IMR-90 (cell line): ENCODE results near the gene PXN. TPM values are rescaled to one million over a fixed set of nuclear protein-coding genes. Genes with fewer than 3 reads are reported as not detected.

Source experiments
- ATAC-seq: fragments of 200-7000 bp; cut with Tn5 transposase; 2 replicates; pipeline ENCODE4 v1.9.1; 2020; ENCODE audit warnings: low read depth, mild to moderate bottlenecking, moderate library complexity
- BruUV-seq: library from RNA; stranded (reverse); fragments of 400-500 nt; replicated peaks from 2 replicates; lab custom pipeline; 2021; lab: Mats Ljungman, UMichigan
- CTCF ChIA-PET: fragments of 300-600 bp; formaldehyde crosslinking; extraction: SDS; loops from one replicate; lab custom pipeline; 2021; ENCODE audit warnings: antibody characterized with exemption; lab: Yijun Ruan, JAX
- POLR2A ChIA-PET: fragments of 300-600 bp; sonication (Branson Sonifier 250); formaldehyde crosslinking; loops from one replicate; lab custom pipeline; 2022; ENCODE audit warnings: antibody characterized with exemption; ENCODE audit not compliant: unreplicated experiment; lab: Charles Lee
- DNase-seq: peaks from one replicate; pipeline ENCODE4 v3.0.0; 2013
- H2AFZ ChIP-seq: replicated peaks from 2 replicates; pipeline ENCODE3; 2013; ENCODE audit warnings: low read length, mild to moderate bottlenecking; ENCODE audit not compliant: poor library complexity
- H2AK5ac ChIP-seq: 2 replicates; pipeline ENCODE4 v1.6.1; 2013; ENCODE audit warnings: low read depth, low read length, inconsistent platforms
- H2AK9ac ChIP-seq: replicated peaks from 2 replicates; pipeline ENCODE3; 2013; ENCODE audit warnings: mild to moderate bottlenecking, low read depth, low read length, moderate library complexity; ENCODE audit not compliant: poor library complexity
- H2BK120ac ChIP-seq: 2 replicates; pipeline ENCODE4 v1.6.1; 2013; ENCODE audit warnings: low read depth, low read length, inconsistent platforms
- H2BK15ac ChIP-seq: 3 replicates; pipeline ENCODE4 v1.6.1; 2013; ENCODE audit warnings: low read depth, low read length, inconsistent platforms
- H2BK20ac ChIP-seq: 2 replicates; pipeline ENCODE4 v1.6.1; 2013; ENCODE audit warnings: low read depth, mild to moderate bottlenecking, inconsistent platforms, low read length, moderate library complexity
- H2BK5ac ChIP-seq: 2 replicates; pipeline ENCODE4 v1.6.1; 2013; ENCODE audit warnings: mild to moderate bottlenecking, low read depth, low read length, inconsistent platforms; ENCODE audit not compliant: poor library complexity, severe bottlenecking
- H3K14ac ChIP-seq: replicated peaks from 2 replicates; pipeline ENCODE4 v1.6.1; 2013; ENCODE audit warnings: low read depth, low read length, inconsistent platforms
- H3K18ac ChIP-seq: 2 replicates; pipeline ENCODE4 v1.6.1; 2013; ENCODE audit warnings: low read depth, low read length, control low read depth
- H3K23ac ChIP-seq: 2 replicates; pipeline ENCODE4 v1.6.1; 2013; ENCODE audit warnings: low read depth, low read length, inconsistent platforms
- H3K27ac ChIP-seq: 2 replicates; pipeline ENCODE4 v1.5.1; 2013; ENCODE audit warnings: mild to moderate bottlenecking, control low read depth, low read length; ENCODE audit not compliant: insufficient read depth
- H3K27me3 ChIP-seq: 2 replicates; pipeline ENCODE4 v1.6.1; 2013; ENCODE audit warnings: low read length; ENCODE audit not compliant: control insufficient read depth, insufficient read depth
- H3K36me3 ChIP-seq: 2 replicates; pipeline ENCODE4 v1.6.1; 2013; ENCODE audit warnings: low read length, mixed read lengths; ENCODE audit not compliant: control insufficient read depth, insufficient read depth
- H3K4ac ChIP-seq: 2 replicates; pipeline ENCODE4 v1.6.1; 2013; ENCODE audit warnings: low read depth, low read length, inconsistent platforms
- H3K4me1 ChIP-seq: 2 replicates; pipeline ENCODE4 v1.6.1; 2013; ENCODE audit warnings: low read length, mixed read lengths; ENCODE audit not compliant: control insufficient read depth, insufficient read depth
- H3K4me2 ChIP-seq: 2 replicates; pipeline ENCODE4 v1.6.1; 2013; ENCODE audit warnings: low read depth, mild to moderate bottlenecking, control low read depth, low read length, moderate library complexity
- H3K4me3 ChIP-seq: 2 replicates; pipeline ENCODE4 v1.5.1; 2013; ENCODE audit warnings: low read depth, mild to moderate bottlenecking, control low read depth, low read length, moderate library complexity; ENCODE audit not compliant: insufficient read depth
- H3K56ac ChIP-seq: 2 replicates; pipeline ENCODE4 v1.6.1; 2013; ENCODE audit warnings: low read length, inconsistent platforms; ENCODE audit not compliant: insufficient read depth; ENCODE audit errors: extremely low read depth
- H3K79me1 ChIP-seq, 2 experiments: 2 replicates each; pipeline ENCODE4 v1.6.1; 2013; ENCODE audit warnings: low read length in 2 of 2, inconsistent platforms in 1 of 2, low read depth in 1 of 2
- H3K9ac ChIP-seq: 2 replicates; pipeline ENCODE4 v1.6.1; 2013; ENCODE audit warnings: low read depth, low read length, control low read depth
- H3K9me1 ChIP-seq: 2 replicates; pipeline ENCODE4 v1.6.1; 2013; ENCODE audit warnings: low read length, inconsistent platforms; ENCODE audit not compliant: insufficient read depth
- H3K9me3 ChIP-seq: 2 replicates; pipeline ENCODE4 v1.6.1; 2013; ENCODE audit warnings: low read length; ENCODE audit not compliant: control insufficient read depth, insufficient read depth
- H4K20me1 ChIP-seq: 2 replicates; pipeline ENCODE4 v1.6.1; 2013; ENCODE audit warnings: low read length, inconsistent platforms; ENCODE audit not compliant: insufficient read depth
- H4K5ac ChIP-seq: 2 replicates; pipeline ENCODE4 v1.6.1; 2013; ENCODE audit warnings: mild to moderate bottlenecking, low read depth, low read length, control low read depth
- H4K8ac ChIP-seq, 2 experiments: 2 replicates each; pipeline ENCODE4 v1.6.1; 2013; ENCODE audit warnings: low read depth in 2 of 2, low read length in 2 of 2, control low read depth in 1 of 2, inconsistent platforms in 1 of 2
- H4K91ac ChIP-seq: 2 replicates; pipeline ENCODE4 v1.6.1; 2013; ENCODE audit warnings: low read depth, low read length, inconsistent platforms; ENCODE audit not compliant: insufficient read depth
- BHLHE40 ChIP-seq: fragments of 150-350 bp; IDR thresholded peaks from 2 replicates; pipeline ENCODE4 v1.6.1; 2016; ENCODE audit warnings: mild to moderate bottlenecking, low read depth, low read length
- CEBPB ChIP-seq: IDR thresholded peaks from 2 replicates; pipeline ENCODE4 v1.6.1; 2012; ENCODE audit warnings: low read depth, low read length, improper control_type of control experiment
- CHD1 ChIP-seq: IDR thresholded peaks from 2 replicates; pipeline ENCODE4 v1.6.1; 2012; ENCODE audit warnings: low read depth, low read length, improper control_type of control experiment
- CTCF ChIP-seq: conservative IDR thresholded peaks from 2 replicates; pipeline ENCODE4 v1.5.1; 2012; ENCODE audit warnings: mild to moderate bottlenecking, low read depth, low read length, improper control_type of control experiment
- ELK1 ChIP-seq: fragments of 150-350 bp; IDR thresholded peaks from 2 replicates; pipeline ENCODE4 v1.6.1; 2016; ENCODE audit warnings: low read depth, mild to moderate bottlenecking, low read length, moderate library complexity, borderline replicate concordance
- FOS ChIP-seq: fragments of 150-350 bp; IDR thresholded peaks from 2 replicates; pipeline ENCODE4 v1.6.1; 2016; ENCODE audit warnings: low read depth, low read length
- MAFK ChIP-seq: IDR thresholded peaks from 2 replicates; pipeline ENCODE4 v1.6.1; 2012; ENCODE audit warnings: low read depth, low read length, improper control_type of control experiment
- MAZ ChIP-seq: IDR thresholded peaks from 2 replicates; pipeline ENCODE4 v1.6.1; 2012; ENCODE audit warnings: low read depth, mild to moderate bottlenecking, low read length, improper control_type of control experiment, moderate library complexity, borderline replicate concordance
- MXI1 ChIP-seq: IDR thresholded peaks from 2 replicates; pipeline ENCODE4 v1.6.1; 2012; ENCODE audit warnings: low read depth, mild to moderate bottlenecking, low read length, moderate library complexity, borderline replicate concordance
- NFE2L2 ChIP-seq: fragments of 150-350 bp; IDR thresholded peaks from 2 replicates; pipeline ENCODE4 v1.6.1; 2016; ENCODE audit warnings: low read depth, mild to moderate bottlenecking, low read length
- POLR2A ChIP-seq: IDR thresholded peaks from 2 replicates; pipeline ENCODE4 v1.6.1; 2012; ENCODE audit warnings: mild to moderate bottlenecking, low read depth, low read length
- RAD21 ChIP-seq: IDR thresholded peaks from 2 replicates; pipeline ENCODE4 v1.6.1; 2012; ENCODE audit warnings: low read length, improper control_type of control experiment
- RCOR1 ChIP-seq: IDR thresholded peaks from 2 replicates; pipeline ENCODE4 v1.6.1; 2012; ENCODE audit warnings: mild to moderate bottlenecking, low read length, improper control_type of control experiment; ENCODE audit not compliant: insufficient replicate concordance
- RFX5 ChIP-seq: IDR thresholded peaks from 2 replicates; pipeline ENCODE4 v1.8.0; 2012; ENCODE audit warnings: low read depth, mild to moderate bottlenecking, low read length, moderate library complexity
- SMC3 ChIP-seq: fragments of 150-350 bp; IDR thresholded peaks from 2 replicates; pipeline ENCODE4 v1.6.1; 2016; ENCODE audit warnings: low read depth, mild to moderate bottlenecking, antibody characterized with exemption, low read length, moderate library complexity
- USF2 ChIP-seq: fragments of 150-350 bp; IDR thresholded peaks from 2 replicates; pipeline ENCODE4 v1.6.1; 2017; ENCODE audit warnings: mild to moderate bottlenecking, antibody characterized with exemption, low read length, low read depth
- WGBS, 2 experiments: methylation state at CpG; one replicate each; pipeline versions ENCODE4 v1.1.5 to v1.1.7; 2013; ENCODE audit warnings: missing lambda C conversion rate in 2 of 2; ENCODE audit not compliant: insufficient read length in 1 of 2; ENCODE audit errors: extremely low coverage in 2 of 2; 5-methylcytosine and 5-hydroxymethylcytosine counted together
- dilution Hi-C: fragments of 300-500 bp; cut with HindIII; formaldehyde crosslinking; loops from one replicate; pipeline ENCODE4 v1.14.3; 2018; ENCODE audit warnings: low sequenced_read_pairs; ENCODE audit not compliant: unreplicated experiment
- in situ Hi-C: fragments of 300-500 bp; cut with MboI; formaldehyde crosslinking; loops from 3 replicates; pipeline ENCODE4 v1.14.3; 2019; ENCODE audit warnings: low sequenced_read_pairs, inconsistent platforms, mixed read lengths
- intact Hi-C: fragments of 100-400 bp; cut with micrococcal nuclease; formaldehyde crosslinking; loops from 2 replicates; pipeline ENCODE4 v1.10.0; 2022
- polyA plus RNA-seq, 3 experiments: library from polyadenylated mRNA; depleted of rRNA; stranded (reverse); fragments of >200 nt; gene quantifications; 2 replicates each; pipeline ENCODE4 v1.2.3, GENCODE V29; 2012; ENCODE audit warnings: low replicate concordance in 1 of 3
- total RNA-seq: library from RNA; depleted of rRNA; stranded (reverse); fragments of >200 nt; gene quantifications from 2 replicates; pipeline ENCODE4 v1.2.3, GENCODE V29; 2012

The PXN gene
- total and polyA plus RNA-seq, 2 of the 4 experiments (the other 2 are of a cell fraction): 46.6 to 134 TPM

- Histone ChIP-seq H4K20me1 (no peaks in the 10 kb centered on the region), H3K14ac (no peak overlapping the region), H3K9me1 (no peaks in the 10 kb centered on the region), H3K4me2 (no peak overlapping the region), H3K4ac (no peak overlapping the region), H4K8ac (no peak overlapping the region), H2AK9ac (no peak overlapping the region), H4K91ac (no peak overlapping the region), H3K27me3 (no peaks in the 10 kb centered on the region), H3K79me1 (peaks cover 3 to 8% of the 10 kb centered on the region in 2 experiments; a peak in 3 of 4 replicates), H3K9ac (no peak overlapping the region), H3K36me3 (peaks cover 57% of the 10 kb centered on the region), H2BK20ac (no peak overlapping the region), H3K27ac (no peak overlapping the region), H3K4me1 (no peaks in the 10 kb centered on the region), H3K9me3 (no peaks in the 10 kb centered on the region), H3K23ac (no peak overlapping the region), H2BK120ac (no peak overlapping the region), H4K5ac (no peak overlapping the region), H2BK15ac (no peak overlapping the region), H2AK5ac (no peak overlapping the region), H3K56ac (no peak overlapping the region), H3K4me3 (no peak overlapping the region), H2AFZ (no peak overlapping the region), H3K18ac (no peak overlapping the region), H2BK5ac (no peak overlapping the region)
- in situ Hi-C loops: no loop called here
- ATAC-seq: no peak
- ChIA-PET POLR2A (no interaction called here), CTCF (no interaction called here)
- no TSS peak for BruUV-seq
- dilution Hi-C loops: no loop called here
- 100% methylated on average over 1 of the region's 2 CpGs; no CpG with 5 or more reads in 1 of the 2 experiments for WGBS, 2 experiments
- no peak for DNase-seq
- TF ChIP-seq SMC3 (no peak), ELK1 (no peak), RAD21 (no peak), MAFK (no peak), FOS (no peak), NFE2L2 (no peak), USF2 (no peak), POLR2A (no peak), CHD1 (no peak), BHLHE40 (no peak), MXI1 (no peak), RFX5 (no peak), RCOR1 (no peak), CEBPB (no peak), CTCF (no peak), MAZ (no peak)
- intact Hi-C loops: no loop called here
Observed at GRCh38 chr12:120169946-120170345, 95.6 kb downstream of the PXN start.
